Right ventricle myocardium superior (tissue), 1 donor: ENCODE results near the gene ARHGDIB. TPM values are rescaled to one million over a fixed set of nuclear protein-coding genes. Genes with fewer than 3 reads are reported as not detected.
A peak's percentile ranks its signal among the peaks of the same experiment; 100 is the strongest.

ENCODE experiments used
- ATAC-seq: fragments of 200-7000 bp; cut with Tn5 transposase; one replicate; pipeline ENCODE4 v1.9.1; 2020; ENCODE audit warnings: mild to moderate bottlenecking; ENCODE audit not compliant: poor library complexity
- DNase-seq: peaks from one replicate; pipeline ENCODE4 v3.0.0-alpha.2; 2020
- intact Hi-C: fragments of 100-400 bp; cut with DNase I; formaldehyde crosslinking; loops from one replicate; pipeline ENCODE4 v1.11.2; 2022
- total RNA-seq: library from RNA; stranded (reverse); fragmentation: NEBNext Ultra II Directional; extraction: Animal tissue kit (Norgen Biotek cat#: 25700); gene quantifications from one replicate; pipeline ENCODE4 v1.2.1, GENCODE V29; 2021
- donor health status: DM: no; HTN: yes; CAD: no; lungs with severe emphysema.

ARHGDIB gene
- total RNA-seq, 1 donor from 2014 or later, result 49.9 TPM

DNA sequence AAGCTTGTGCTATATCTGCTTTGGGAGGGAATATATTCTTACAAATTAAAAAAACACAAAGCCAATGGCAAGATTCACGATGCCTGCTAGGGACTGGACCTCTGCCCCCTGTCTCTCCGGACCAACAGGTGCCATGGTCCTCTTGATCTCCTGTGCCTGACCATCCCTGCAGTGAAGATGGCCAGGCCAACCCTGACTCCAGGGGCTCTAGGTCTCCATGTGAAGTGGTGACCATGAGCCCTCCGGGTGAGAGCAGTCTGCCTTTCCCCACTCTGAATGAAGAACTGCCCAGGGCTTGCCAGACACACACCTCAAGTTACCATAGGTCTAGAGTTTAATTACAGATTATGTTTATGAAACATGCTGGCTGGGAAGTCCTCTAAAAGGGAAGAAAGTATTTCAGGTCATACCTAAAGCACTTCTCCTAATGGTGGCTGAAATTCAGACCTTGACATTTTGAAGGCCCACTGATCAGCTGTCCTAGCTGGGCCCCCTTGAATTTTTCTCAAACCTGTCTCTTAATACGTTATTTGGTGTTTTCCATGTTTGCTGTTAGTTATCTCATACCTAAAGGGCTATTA lies 1.4 kb downstream of the ARHGDIB start:
- ATAC-seq (no peak), DNase-seq (no peak)

DNA sequence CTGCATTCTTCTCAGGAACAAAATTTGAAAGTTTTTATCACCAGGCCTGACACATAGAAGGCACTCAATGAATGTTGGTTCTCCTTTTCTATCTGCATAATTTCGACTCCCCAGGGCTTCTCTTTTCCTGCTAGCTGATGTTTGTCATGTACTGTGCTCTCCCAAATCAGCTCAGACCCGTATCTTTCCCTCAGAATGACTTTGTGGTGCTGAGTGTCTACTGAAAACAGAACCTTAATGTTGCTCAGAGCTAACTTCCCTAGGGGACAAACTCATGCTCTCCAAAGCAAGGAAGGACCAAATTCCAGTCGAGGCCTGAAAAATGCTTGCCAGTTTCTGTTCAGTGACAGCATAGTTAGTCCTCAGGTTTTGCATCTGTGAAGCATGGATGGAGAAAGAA lies 1.9 kb downstream of the ARHGDIB start:
- intact Hi-C loops, result no loop called here
- ATAC-seq (peak; percentile 11), DNase-seq (no peak)

More for the DNA sequence above, 1.4 kb downstream of the ARHGDIB start:
- intact Hi-C loops, result no loop called here

DNA sequence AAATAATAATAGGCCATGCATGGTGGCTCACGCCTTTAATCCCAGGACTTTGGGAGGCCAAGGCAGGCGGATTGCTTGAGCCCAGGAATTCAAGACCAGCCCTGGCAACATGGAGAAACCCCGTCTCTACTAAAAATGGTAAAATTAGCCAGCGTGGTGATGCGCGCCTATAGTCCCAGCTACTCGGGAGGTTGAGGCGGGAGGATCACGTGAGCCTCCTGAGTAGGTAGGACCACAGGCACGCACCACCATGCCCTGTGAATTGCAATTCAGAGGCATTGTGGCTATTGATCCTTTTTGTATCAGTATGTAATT lies 2.3 kb downstream of the ARHGDIB start:
- DNase-seq (no peak), ATAC-seq (no peak)
- intact Hi-C loops, result no loop called here

DNA sequence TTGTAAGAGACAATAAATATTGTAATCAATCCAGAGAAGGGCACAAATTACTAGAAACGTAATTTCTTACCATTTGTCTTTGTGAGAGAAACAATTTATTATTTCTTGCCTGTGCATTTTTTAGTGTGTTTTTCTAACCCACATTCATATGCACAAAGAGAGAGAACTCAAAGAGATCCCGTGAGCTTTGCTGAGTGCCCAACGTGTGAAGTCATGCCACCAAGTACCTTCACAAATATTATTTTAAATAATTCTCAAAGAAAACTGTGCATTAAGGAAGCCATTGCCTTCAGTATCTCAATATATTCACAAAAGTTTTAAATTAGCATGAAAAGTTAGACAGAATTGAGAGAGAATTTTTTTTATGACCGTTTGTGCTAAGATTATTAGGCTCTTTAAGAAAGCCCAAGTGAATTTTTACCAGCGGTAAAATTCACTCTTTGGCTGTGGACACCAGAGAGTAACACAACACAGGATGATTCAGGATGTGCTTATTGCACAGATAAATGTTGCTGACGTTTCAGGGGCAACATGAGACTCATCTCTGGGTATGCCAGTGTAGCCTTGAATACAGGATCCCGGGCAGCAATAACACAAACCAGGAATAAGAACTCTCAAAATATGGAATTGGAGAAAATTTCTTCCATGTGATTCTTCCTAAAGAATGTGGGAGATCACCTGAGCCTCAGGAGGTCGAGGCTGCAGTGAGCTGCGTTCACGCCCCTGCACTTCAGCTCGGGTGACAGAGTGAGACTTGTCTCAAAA lies 2.9 kb downstream of the ARHGDIB start:
- ATAC-seq, result no peak
- intact Hi-C loops, result no loop called here
- DNase-seq, result no peak

DNA sequence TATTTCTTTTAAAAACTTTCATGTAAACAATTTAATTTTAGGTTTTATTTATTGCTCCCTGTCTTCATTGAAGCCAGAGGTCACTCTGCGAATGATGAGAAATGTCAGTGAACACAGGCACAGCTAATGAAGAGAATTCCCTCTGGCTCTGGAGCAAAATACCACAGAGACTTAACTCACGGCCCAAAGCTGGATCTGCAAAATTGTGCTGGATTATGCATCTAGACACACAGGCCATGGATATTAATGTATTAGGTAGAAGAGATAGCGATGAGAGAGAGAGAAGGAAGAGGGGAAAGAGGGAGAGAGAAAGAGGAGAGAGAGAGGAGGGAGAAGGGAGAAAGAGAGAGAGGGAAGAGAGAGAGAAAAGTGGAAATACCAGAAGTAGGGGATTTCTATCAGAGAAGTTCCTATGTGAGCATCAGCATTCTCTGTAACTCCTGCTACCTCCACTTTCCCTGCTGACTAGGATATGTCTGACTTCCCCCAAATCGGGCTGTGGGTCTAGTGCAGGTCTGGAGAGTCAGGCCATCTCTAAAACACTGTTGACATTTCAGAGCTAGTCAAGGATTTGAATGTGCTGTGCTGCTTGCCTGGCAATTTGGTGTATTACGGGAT lies 3.7 kb downstream of the ARHGDIB start:
- DNase-seq (no peak), ATAC-seq (no peak)
- intact Hi-C loops, result no loop called here

DNA sequence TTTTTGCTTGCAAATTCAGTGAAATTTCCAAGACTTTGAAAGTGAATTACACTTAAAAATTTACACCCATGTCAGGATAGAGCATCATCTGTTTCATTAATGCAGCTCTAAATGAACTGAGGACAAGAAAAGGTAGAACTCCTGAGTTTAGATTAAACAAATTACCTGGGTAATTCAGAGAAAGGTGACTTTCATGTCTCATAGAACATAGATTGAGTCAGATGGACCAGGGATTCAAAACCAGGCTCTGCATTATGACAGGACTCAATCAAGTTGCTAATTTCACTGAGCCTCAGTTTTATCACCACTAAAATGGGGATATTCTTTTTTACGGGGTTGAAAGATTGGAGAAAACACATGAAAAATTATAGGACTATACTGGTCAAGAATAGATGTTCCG lies 4.5 kb downstream of the ARHGDIB start:
- DNase-seq, result no peak
- ATAC-seq, result no peak
- intact Hi-C loops, result no loop called here

DNA sequence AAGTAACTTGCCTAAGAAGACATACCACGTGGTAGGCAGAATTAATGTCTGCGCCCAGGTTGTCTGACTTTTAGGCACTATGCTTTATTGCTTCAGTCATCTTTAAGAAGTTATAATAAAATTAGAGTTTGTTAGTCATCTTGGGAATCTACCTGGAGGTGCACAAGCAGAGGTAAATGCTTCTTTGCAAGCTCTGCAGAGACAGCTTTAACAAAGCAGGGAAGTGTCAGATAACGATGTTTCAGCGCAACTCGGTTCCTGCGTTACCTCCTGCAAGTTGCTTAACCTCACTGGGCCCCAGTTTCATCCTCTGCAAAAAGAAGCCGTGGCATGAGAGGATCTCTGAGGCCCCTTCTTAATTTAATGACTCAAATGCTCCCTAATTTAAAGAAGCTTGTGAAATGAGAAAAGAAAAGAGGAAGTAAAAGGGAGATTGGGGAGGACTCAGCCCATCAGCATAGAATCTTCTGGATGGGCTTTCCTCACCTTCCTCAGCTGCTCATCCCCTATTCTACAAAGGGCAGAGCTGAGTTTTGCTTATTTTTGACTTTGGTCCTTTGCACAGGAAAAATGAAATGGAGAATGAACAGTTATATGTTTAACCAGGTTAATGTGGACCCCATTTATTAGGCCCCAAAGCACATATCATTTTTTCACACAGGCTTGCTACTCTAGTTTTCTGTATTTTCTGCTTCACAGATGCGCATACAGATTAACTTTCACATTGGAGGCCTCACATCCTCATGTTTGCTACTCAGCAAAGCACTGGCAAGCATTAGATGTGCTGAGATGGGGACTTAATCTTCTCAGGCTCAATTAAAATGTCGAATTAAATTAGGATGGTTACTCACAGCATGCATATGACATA lies 5.1 kb downstream of the ARHGDIB start:
- DNase-seq (no peak), ATAC-seq (no peak)
- intact Hi-C loops, result no loop called here

DNA sequence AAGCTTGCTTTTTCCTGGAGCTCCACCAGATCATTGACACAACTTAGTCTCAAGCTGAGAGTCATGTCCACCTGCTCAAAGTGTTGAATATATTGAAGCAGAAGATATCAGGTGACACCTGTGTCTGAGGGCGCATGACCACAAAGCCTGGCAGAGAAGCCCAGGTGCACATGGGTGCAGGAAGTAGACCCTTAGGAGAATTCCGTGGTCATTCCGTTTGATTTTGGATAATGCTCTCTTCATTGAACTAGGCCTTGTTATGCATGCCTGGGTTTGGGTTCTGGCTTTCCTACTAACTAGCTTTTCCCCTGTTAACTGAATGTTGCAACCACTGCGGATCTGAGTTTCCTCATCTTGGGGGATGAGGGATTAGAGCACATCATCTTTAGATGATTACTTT lies 7.1 kb downstream of the ARHGDIB start:
- ATAC-seq, result no peak
- intact Hi-C loops, result no loop called here

DNA sequence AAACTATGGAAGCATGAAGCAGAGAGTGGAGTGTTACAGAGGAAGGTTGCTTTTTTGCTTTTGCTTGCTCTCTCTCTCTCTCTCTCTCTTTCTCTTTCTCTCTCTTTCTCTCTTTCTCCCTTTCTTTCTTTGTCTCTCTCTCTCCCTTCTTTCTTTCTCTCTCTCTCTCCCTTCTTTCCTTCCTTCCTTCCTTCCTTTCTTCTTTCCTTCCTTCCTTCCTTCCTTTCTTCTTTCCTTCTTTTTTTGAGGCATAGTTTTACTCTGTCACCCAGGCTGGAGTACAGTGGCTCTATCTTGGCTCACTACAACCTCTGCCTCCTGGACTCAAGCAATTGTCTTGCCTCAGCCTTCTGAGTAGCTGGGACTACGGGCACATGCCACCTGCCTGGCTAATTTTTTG lies 7.6 kb downstream of the ARHGDIB start:
- no peak for DNase-seq
- intact Hi-C loops, result no loop called here
- ATAC-seq, result no peak

More for the DNA sequence above, 7.1 kb downstream of the ARHGDIB start:
- no peak for DNase-seq

DNA sequence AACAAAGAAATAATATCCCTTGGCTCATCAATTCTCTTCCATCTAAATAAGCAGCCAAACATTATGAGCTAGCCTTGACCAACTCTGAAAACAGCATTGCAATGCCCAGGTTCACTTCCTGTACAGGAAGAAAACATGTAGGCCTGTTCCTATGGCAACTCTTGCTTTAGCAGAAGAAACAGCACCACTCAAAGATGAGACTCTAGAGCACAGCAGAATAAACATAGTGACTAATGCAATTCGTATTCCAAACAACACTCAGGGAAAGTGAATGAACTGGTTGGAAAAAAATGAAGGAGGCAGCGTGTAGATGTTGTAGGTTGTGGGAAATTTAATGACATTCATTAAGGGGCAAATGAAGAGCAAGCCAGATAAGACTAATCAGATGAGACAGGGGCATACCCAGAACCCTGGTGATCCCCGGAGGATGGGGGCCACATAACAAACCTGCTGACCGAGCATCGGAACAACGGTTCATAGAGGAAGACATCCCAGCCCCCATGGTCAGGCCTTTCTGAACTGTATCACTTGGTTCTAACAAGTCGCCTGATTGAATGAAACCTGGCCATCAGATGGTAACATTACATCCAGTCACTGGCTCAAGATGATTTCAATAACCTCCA lies 9.0 kb downstream of the ARHGDIB start:
- intact Hi-C loops, result no loop called here
- peak; percentile 63 for ATAC-seq
- no peak for DNase-seq

DNA sequence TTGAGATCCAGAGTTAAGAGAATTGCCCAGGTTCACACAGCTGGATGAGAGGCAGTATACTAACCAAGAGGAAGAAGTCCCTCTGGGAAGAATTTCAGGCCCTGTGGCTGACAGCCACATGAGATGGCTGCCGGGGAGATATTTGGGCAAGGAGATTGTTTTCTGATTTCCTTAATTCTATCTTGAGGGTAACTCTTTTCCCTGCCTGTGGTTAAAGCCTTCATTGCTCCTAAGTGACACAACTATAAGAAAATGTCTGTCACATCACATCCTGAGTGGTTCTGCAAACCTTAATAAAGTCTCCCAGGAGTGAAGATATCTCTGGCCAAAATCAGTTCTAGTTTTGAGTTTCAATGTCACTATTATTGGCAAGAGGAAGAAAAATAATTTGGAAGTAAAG lies 9.6 kb downstream of the ARHGDIB start:
- intact Hi-C loops, result no loop called here
- DNase-seq (no peak), ATAC-seq (no peak)

DNA sequence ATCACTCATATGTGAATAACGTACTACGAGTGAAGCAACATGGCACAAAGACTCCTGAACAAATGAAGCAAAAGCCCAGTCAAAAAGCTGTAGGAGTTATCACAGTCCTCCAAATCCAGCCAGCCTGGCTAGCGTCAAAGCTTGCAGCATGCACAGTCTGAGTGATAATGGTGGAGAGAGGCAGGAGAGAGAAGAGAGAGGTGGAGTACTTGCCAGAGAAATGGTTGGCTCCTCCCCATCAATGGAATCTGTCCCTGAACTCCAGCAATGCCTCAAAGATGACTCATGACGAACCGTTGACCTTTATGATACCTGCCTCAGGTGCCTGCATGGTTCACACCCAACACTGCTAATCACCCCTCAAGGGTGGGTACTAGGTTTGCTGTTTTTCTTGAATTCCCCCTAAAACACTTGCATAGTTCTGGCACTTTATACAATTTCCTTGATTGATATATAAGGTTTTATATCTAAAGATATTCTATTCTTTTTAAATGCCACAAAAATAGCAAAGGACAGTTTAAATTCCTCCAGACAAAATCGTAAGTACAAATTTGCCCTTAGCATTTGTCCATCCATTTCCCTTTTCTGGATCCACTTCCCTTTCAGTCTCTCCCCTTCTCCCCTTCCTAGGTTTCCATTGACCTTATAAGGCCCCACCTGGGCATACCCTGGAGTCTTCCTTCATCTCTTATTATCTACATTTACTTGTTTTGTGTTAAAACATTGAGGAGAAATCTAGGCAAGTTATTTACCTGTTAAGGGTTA lies 10.2 kb downstream of the ARHGDIB start:
- intact Hi-C loops, result no loop called here
- DNase-seq (no peak), ATAC-seq (peak; percentile 64)

DNA sequence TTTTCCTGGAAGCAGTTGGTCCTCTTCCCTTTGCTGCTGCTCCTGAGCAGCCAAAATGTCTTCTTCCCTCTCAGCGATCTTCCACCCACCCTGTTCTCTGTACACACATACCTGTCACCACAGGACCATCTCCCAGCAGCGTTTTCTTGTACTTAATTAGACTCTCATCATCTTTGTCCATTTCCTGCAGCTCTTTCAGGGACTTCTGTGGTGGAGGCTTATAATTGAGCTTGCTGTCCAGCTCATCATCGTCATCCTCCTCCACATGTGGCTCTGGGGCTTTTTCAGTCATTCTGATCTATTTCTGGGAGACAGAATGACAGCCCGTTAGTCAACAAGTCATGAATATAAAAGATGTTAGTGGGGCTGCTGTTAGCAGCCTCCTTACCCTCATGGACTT lies 11.0 kb downstream of the ARHGDIB start:
- intact Hi-C loops, result no loop called here

DNA sequence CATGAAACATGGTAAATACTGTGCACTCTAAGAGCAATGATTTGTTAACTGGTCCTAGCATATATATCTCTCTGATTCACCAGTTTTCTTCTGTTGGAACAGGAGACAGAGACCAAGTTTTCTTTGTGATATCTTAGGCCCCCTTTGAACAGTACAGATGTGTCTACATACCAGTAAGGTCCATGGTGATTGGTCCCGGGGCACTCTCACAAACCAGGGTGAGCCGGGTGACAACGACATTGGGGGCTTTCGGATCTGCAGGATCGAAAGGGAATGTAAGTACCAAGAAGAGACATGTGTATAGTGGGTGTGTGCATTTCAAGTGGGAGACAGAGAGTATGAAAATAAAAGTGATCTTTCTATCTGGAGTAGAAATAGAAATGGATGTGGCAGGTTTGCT lies 11.8 kb downstream of the ARHGDIB start:
- ATAC-seq, result no peak
- no peak for DNase-seq
- intact Hi-C loops, result no loop called here

More for the DNA sequence above, 11.0 kb downstream of the ARHGDIB start:
- no peak for DNase-seq
- no peak for ATAC-seq

DNA sequence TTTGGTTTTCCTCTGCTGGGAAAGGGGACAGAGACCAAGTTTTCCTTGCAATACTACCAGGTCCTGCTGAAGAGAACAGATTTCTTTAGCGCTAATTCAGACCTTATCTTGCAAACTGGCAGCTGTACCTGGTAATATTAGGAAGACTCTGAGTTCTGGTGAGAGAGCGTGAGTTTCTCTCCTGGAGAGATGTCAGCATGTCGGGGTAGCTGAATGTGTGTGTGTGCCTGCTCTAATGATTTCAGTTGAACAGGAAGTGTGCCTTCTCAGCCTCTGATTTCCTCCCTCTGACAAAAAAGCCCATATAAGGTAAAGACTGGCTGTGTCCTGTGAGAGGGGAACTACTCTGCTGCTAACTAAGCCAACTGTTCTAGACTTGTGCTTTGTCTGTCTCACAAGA lies 12.7 kb downstream of the ARHGDIB start:
- intact Hi-C loops, result no loop called here
- DNase-seq, result no peak
- peak; percentile 79 for ATAC-seq

DNA sequence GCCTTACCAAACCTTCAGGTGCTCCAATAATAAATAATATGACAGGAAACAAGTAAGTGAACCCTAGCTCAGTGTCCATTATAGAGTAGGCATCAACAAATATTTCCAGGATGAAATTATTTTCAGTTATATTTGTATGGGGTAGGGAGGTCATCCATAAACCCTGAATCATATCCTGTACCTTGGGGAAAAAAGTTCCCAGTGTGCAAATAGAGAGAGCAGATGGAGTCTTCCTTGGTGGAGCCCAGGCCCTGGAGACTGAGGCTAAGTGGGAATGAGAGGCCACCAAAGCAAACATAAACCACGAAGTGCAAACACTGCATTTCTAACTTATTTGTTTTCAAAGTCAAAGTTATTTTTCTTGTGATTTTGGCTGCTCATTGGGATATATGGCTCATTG lies 14.5 kb downstream of the ARHGDIB start:
- intact Hi-C loops, result no loop called here
- DNase-seq, result no peak
- ATAC-seq, result no peak

DNA sequence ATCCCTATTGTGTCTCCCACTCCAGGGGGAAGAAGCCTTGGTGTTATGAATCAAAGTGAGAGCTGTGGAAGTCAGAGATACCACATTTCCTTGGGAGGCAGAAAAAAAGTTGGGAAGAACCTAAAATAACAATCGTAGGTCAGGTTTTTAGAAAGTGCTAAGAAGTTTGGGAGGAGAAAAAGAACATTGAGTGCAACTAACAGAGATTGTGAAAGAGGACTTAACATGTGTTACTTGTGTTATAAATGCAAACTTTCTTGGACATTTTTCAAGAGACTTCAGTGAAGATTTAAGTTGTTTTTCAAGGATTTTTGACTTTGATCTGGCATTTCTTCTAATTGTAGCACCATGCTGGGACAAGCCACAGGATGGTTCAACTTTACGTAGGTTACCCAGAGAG lies 15.2 kb downstream of the ARHGDIB start:
- no peak for DNase-seq
- intact Hi-C loops, result no loop called here
- ATAC-seq, result no peak

DNA sequence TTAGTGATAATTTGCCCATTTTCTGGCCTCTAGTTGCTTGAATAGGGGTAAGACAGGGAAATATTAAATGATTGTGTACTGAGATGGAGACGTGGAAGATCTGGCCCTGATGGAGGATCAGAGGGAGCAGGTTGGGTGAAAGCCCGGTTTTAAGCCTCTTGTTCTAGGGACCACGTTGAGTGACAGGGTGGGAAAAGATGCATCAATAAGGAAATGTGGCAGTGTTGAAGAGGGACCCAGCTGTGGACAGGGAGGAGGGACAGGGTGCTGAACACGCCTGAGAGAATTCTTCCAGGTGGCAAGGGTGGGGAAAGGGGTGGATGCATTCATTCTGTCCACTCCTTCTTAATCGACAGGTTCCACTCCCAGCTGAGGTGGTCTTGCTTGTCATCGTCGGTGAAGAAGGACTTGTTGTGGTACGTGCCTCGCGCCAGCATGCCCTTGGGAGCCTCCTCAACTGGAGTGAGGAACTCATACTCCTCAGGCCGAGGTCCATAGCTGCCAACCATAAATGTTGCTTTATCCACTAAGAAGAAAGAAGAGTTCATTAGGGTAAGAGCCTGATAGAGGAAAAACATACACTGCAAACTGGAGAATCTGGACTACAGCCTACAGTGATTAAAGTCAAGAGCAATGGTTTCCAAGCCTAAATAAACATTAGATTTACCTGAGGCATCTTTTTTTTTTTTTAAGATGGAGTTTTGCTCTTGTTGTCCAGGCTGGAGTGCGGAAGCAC lies 19.0 kb downstream of the ARHGDIB start:
- intact Hi-C loops, result no loop called here
- ATAC-seq, result no peak
- no peak for DNase-seq
